Prostate gland (tissue), 2 donors: ENCODE data around the gene FMN2. TPM values are rescaled to one million over a fixed set of nuclear protein-coding genes. Genes with fewer than 3 reads are reported as not detected.

ENCODE experiments used
- DNase-seq: peaks from one replicate; pipeline ENCODE4 v3.0.0-alpha.2; 2019; ENCODE audit warnings: low spot score
- H3K27ac ChIP-seq, 2 donors: fragments of 200-600 bp; sonication (generic); 2 replicates each; pipeline ENCODE4 v1.5.1; 2017 to 2019
- H3K27me3 ChIP-seq: fragments of 200-600 bp; sonication (generic); replicated peaks from 2 replicates; pipeline ENCODE4 v1.5.1; 2019; ENCODE audit not compliant: insufficient read depth
- H3K36me3 ChIP-seq, 2 donors: fragments of 200-600 bp; sonication (generic); 1 replicate in 1 of 2; 2 replicates in 1 of 2; pipeline versions ENCODE4 v1.5.1 to v1.8.1; 2017 to 2019
- H3K4me1 ChIP-seq: fragments of 200-600 bp; sonication (generic); replicated peaks from 2 replicates; pipeline ENCODE4 v1.5.1; 2019
- H3K4me3 ChIP-seq, 2 donors: fragments of 200-600 bp; sonication (generic); 2 replicates each; pipeline ENCODE4 v1.5.1; 2017 to 2019
- H3K9me3 ChIP-seq: fragments of 200-600 bp; sonication (generic); 2 replicates; pipeline ENCODE4 v1.5.1; 2017
- POLR2A ChIP-seq: fragments of 450-650 bp; IDR thresholded peaks from one replicate; pipeline ENCODE4 v1.6.1; 2016; ENCODE audit warnings: antibody characterized with exemption, mild to moderate bottlenecking
- POLR2AphosphoS5 ChIP-seq: sonication (generic); formaldehyde crosslinking; IDR thresholded peaks from one replicate; pipeline ENCODE4 v1.6.1; 2017; ENCODE audit warnings: antibody characterized with exemption
- WGBS: methylation state at CpG from one replicate; pipeline ENCODE4 v1.1.5; 2018; 5-methylcytosine and 5-hydroxymethylcytosine counted together
- intact Hi-C: fragments of 100-400 bp; cut with DNase I; formaldehyde crosslinking; loops from one replicate; pipeline ENCODE4 v1.14.2; 2022
- total RNA-seq, 2 donors: library from RNA; depleted of rRNA; stranded (reverse); fragments of >200 nt; gene quantifications; one replicate each; pipeline ENCODE4 v1.1.0, GENCODE V29; 2016
- TF ChIP-seq, protein P1 (sequence below), 4 experiments: fragments of 200-600 bp in 2 of 4; fragments of 450-650 bp in 2 of 4; sonication (generic) in 2 of 4; IDR thresholded peaks; 1 replicate in 3 of 4; 2 replicates in 1 of 4; pipeline ENCODE4 v1.5.1; 2016 to 2019; ENCODE audit warnings: antibody characterized with exemption in 4 of 4, mild to moderate bottlenecking in 2 of 4, moderate library complexity in 2 of 4

FMN2 gene
- total RNA-seq, 2 donors from 2014 or later, result 0.27 to 4.8 TPM

GRCh38 chr1:240465531-240465940 lies 373.9 kb downstream of the FMN2 start:
- WGBS, result 33% methylated on average over 6 of the region's 6 CpGs
- intact Hi-C loops, result no loop called here
- DNase-seq, result no peak
- TF ChIP-seq POLR2AphosphoS5 (no peak), POLR2A (no peak)
- TF ChIP-seq, protein P1, sequence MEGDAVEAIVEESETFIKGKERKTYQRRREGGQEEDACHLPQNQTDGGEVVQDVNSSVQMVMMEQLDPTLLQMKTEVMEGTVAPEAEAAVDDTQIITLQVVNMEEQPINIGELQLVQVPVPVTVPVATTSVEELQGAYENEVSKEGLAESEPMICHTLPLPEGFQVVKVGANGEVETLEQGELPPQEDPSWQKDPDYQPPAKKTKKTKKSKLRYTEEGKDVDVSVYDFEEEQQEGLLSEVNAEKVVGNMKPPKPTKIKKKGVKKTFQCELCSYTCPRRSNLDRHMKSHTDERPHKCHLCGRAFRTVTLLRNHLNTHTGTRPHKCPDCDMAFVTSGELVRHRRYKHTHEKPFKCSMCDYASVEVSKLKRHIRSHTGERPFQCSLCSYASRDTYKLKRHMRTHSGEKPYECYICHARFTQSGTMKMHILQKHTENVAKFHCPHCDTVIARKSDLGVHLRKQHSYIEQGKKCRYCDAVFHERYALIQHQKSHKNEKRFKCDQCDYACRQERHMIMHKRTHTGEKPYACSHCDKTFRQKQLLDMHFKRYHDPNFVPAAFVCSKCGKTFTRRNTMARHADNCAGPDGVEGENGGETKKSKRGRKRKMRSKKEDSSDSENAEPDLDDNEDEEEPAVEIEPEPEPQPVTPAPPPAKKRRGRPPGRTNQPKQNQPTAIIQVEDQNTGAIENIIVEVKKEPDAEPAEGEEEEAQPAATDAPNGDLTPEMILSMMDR (IDR thresholded peaks at IDR 0.05), result no peak
- H3K4me1 ChIP-seq, result no peaks in the 10 kb centered on the region
- H3K9me3 ChIP-seq, result no peaks in the 10 kb centered on the region
- no peaks in the 10 kb centered on the region for H3K36me3 ChIP-seq
- no peak overlapping the region for H3K4me3 ChIP-seq
- no peak overlapping the region for H3K27ac ChIP-seq
- no peaks in the 10 kb centered on the region for H3K27me3 ChIP-seq

GRCh38 chr1:240466509-240466908 lies 374.8 kb downstream of the FMN2 start:
- no peak overlapping the region for H3K4me3 ChIP-seq
- no peaks in the 10 kb centered on the region for H3K4me1 ChIP-seq
- no peak for DNase-seq
- no peaks in the 10 kb centered on the region for H3K27me3 ChIP-seq
- TF ChIP-seq, protein P1 (IDR thresholded peaks at IDR 0.05), result no peak
- TF ChIP-seq POLR2AphosphoS5, result no peak
- TF ChIP-seq POLR2A, result no peak
- H3K9me3 ChIP-seq, result no peaks in the 10 kb centered on the region
- H3K36me3 ChIP-seq, result no peaks in the 10 kb centered on the region
- 85% methylated on average over 4 of the region's 4 CpGs for WGBS
- no peak overlapping the region for H3K27ac ChIP-seq
- intact Hi-C loops, result no loop called here

DNA sequence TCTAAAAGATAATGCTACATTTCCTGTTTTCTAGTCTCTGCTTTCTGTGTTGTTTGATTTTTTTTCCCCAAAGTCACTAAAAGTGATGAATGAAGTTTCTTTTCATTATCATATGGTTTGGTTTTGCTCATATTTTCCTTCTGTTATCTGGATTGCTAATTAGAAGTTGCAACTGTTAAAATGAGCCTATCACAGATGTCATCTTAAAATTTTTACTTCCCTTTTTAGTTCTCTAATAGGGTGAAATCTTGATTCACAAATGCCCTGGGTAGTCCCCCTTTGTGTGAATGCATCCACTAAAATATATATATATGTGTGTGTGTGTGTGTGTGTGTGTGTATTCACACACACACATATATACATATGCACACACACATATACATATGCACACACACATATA lies 376.2 kb downstream of the FMN2 start:
- TF ChIP-seq POLR2A, result no peak
- TF ChIP-seq, protein P1 (IDR thresholded peaks at IDR 0.05), result no peak
- TF ChIP-seq POLR2AphosphoS5, result no peak
- Histone ChIP-seq H3K4me1 (no peaks in the 10 kb centered on the region), H3K27me3 (no peaks in the 10 kb centered on the region), H3K9me3 (no peaks in the 10 kb centered on the region), H3K27ac (no peak overlapping the region), H3K36me3 (no peaks in the 10 kb centered on the region), H3K4me3 (no peak overlapping the region)
- intact Hi-C loops, result no loop called here
- no peak for DNase-seq

DNA sequence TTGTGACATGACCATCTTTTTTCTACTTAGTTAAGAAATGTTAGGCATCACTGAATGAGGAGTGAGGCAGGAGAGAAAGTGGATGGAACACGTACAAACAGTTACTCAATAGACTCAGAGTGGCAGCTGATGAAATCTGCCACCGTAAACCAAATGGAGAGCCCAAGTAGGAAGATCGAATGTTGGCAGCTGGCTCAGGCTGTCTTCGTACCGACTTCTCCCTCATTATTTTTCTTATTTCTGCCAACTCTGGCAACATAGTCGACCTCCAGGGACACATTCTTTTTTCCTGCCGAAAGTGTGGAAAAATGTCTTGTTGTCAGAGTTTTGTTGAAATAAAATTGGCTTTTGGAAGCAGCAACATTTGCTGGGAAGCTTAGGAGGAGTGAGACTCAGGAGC lies 377.0 kb downstream of the FMN2 start:
- Histone ChIP-seq H3K4me3 (no peak overlapping the region), H3K27ac (no peak overlapping the region), H3K4me1 (no peaks in the 10 kb centered on the region), H3K9me3 (no peaks in the 10 kb centered on the region), H3K36me3 (no peaks in the 10 kb centered on the region), H3K27me3 (no peaks in the 10 kb centered on the region)
- intact Hi-C loops, result no loop called here
- DNase-seq, result no peak
- 59% methylated on average over 7 of the region's 7 CpGs for WGBS
- TF ChIP-seq POLR2A, result no peak
- TF ChIP-seq POLR2AphosphoS5, result no peak
- TF ChIP-seq, protein P1 (IDR thresholded peaks at IDR 0.05), result no peak

DNA sequence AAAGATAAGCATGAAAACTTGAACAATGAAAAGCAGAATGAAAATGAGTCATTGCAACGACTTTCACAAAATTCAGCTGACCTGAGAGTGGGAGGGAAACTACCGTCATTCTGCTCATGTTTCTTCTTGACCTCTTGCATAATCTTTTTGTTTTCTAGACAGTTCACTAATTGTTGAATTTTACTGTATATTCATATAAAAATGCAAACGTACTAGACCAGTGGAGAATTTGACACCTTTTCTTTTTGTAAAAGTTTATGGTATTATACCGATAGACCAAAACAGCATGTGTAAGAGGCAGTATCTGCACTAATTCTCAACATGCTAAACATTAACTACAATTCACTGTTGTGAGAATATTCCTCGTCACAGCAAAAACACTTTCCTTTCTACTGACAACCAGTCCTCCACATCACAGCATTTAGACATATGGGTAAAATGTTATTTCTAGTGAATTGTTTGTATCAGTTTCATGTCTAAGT lies 382.5 kb downstream of the FMN2 start:
- Histone ChIP-seq H3K27me3 (no peaks in the 10 kb centered on the region), H3K9me3 (no peaks in the 10 kb centered on the region), H3K27ac (no peak overlapping the region), H3K4me1 (no peaks in the 10 kb centered on the region), H3K36me3 (no peaks in the 10 kb centered on the region), H3K4me3 (no peak overlapping the region)
- TF ChIP-seq, protein P1 (IDR thresholded peaks at IDR 0.05), result no peak
- TF ChIP-seq POLR2AphosphoS5, result no peak
- no peak for TF ChIP-seq POLR2A
- intact Hi-C loops, result no loop called here
- DNase-seq, result no peak
- WGBS, result 52% methylated on average over 5 of the region's 5 CpGs
